Sigmoid colon (tissue), 7 donors: ENCODE data around the gene ASIP. TPM values are rescaled to one million over a fixed set of nuclear protein-coding genes. Genes with fewer than 3 reads are reported as not detected.
"Not testable (repeated sequence)": the region's sequence is repeated elsewhere in the genome, so short reads cannot be mapped to it uniquely, and the experiment has no call there.

ENCODE experiments used
- DNase-seq: peaks from one replicate; pipeline ENCODE4 v3.0.0-alpha.2; 2019
- H3K27ac ChIP-seq, 4 donors: fragments of 200-600 bp; sonication (generic); one replicate each; pipeline ENCODE4 v1.5.1; 2016 to 2019; ENCODE audit warnings: mild to moderate bottlenecking in 1 of 4
- H3K27me3 ChIP-seq, 3 donors: fragments of 200-600 bp; sonication (generic); one replicate each; pipeline ENCODE4 v1.5.1; 2019; ENCODE audit warnings: mild to moderate bottlenecking in 1 of 3
- H3K36me3 ChIP-seq, 4 donors: fragments of 200-600 bp; sonication (generic); one replicate each; pipeline ENCODE4 v1.5.1; 2016 to 2019
- H3K4me1 ChIP-seq, 4 donors: fragments of 200-600 bp; sonication (generic); one replicate each; pipeline ENCODE4 v1.5.1; 2017 to 2019
- H3K4me3 ChIP-seq, 4 donors: fragments of 200-600 bp; sonication (generic); one replicate each; pipeline ENCODE4 v1.5.1; 2017 to 2019; ENCODE audit warnings: mild to moderate bottlenecking in 2 of 4, moderate library complexity in 1 of 4
- H3K9me3 ChIP-seq, 4 donors: fragments of 200-600 bp in 3 of 4; sonication (generic) in 3 of 4; one replicate each; pipeline versions ENCODE4 v1.5.1 to v1.6.1; 2013 to 2019
- CTCF ChIP-seq, 4 experiments: fragments of 450-650 bp in 3 of 4; fragments of 200-600 bp in 1 of 4; IDR thresholded peaks; one replicate each; pipeline ENCODE4 v1.5.1; 2016 to 2019; ENCODE audit warnings: antibody characterized with exemption in 4 of 4, mild to moderate bottlenecking in 3 of 4, moderate library complexity in 2 of 4
- EP300 ChIP-seq, 4 donors: sonication (generic); formaldehyde crosslinking; IDR thresholded peaks; one replicate each; pipeline ENCODE4 v1.6.1; 2017; ENCODE audit warnings: antibody characterized with exemption in 4 of 4
- POLR2A ChIP-seq, 2 donors: fragments of 450-650 bp; IDR thresholded peaks; one replicate each; pipeline ENCODE4 v1.6.1; 2016; ENCODE audit warnings: antibody characterized with exemption in 2 of 2, mild to moderate bottlenecking in 2 of 2, moderate library complexity in 2 of 2
- POLR2AphosphoS5 ChIP-seq, 4 donors: sonication (generic); formaldehyde crosslinking; IDR thresholded peaks; one replicate each; pipeline ENCODE4 v1.6.1; 2017; ENCODE audit warnings: antibody characterized with exemption in 4 of 4
- WGBS, 2 donors: extraction: QIAGEN DNeasy Blood & Tissue Kit; methylation state at CpG; one replicate each; pipeline ENCODE4 v1.1.7; 2013; 5-methylcytosine and 5-hydroxymethylcytosine counted together
- intact Hi-C: fragments of 100-400 bp; cut with DNase I; formaldehyde crosslinking; loops from one replicate; pipeline ENCODE4 v1.15.1; 2023
- polyA plus RNA-seq, 3 donors: library from polyadenylated mRNA; stranded (reverse); fragments of 200-250 nt; gene quantifications; one replicate each; pipeline ENCODE4 v1.2.3, GENCODE V29; 2013
- total RNA-seq, 4 donors: library from RNA; depleted of rRNA; stranded (reverse); fragments of >200 nt; gene quantifications; one replicate each; pipeline ENCODE4 v1.1.0, GENCODE V29; 2016
- donor health status: healthy with polysubstance abuse.
- donor health status: Bipolar disorder and iron deficiency.
- donor health status: healthy.

The ASIP gene
- total and polyA plus RNA-seq, 7 donors, result 0.38 to 0.99 TPM; not detected in 5

GRCh38 chr20:34285450-34285849 is 44.2 kb downstream of the ASIP start:
- no peak for DNase-seq
- H3K36me3 ChIP-seq, result peaks cover 7 to 85% (median 53%) of the 10 kb centered on the region in 4 donors
- TF ChIP-seq POLR2AphosphoS5 (IDR thresholded peaks at IDR 0.05) (no peak), POLR2A (IDR thresholded peaks at IDR 0.05) (no peak), CTCF (IDR thresholded peaks at IDR 0.05) (no peak), EP300 (IDR thresholded peaks at IDR 0.05) (no peak)
- WGBS, 2 donors, result 96% methylated on average over 16 of the region's 16 CpGs
- H3K4me3 ChIP-seq, result no peak overlapping the region
- no peaks in the 10 kb centered on the region for H3K27me3 ChIP-seq
- intact Hi-C loops, result no loop called here
- H3K9me3 ChIP-seq, result no peaks in the 10 kb centered on the region
- H3K27ac ChIP-seq, result no peak overlapping the region
- no peaks in the 10 kb centered on the region for H3K4me1 ChIP-seq

- DNase-seq, intact Hi-C loops, H3K4me1 ChIP-seq, H3K9me3 ChIP-seq, H3K4me3 ChIP-seq, H3K27me3 ChIP-seq, H3K27ac ChIP-seq: not testable (repeated sequence)
- H3K36me3 ChIP-seq, result peaks cover 14 to 89% (median 62%) of the 10 kb centered on the region in 4 donors
- WGBS, 2 donors, result 98% methylated on average over 5 of the region's 5 CpGs
Observed at GRCh38 chr20:34287500-34287899, 46.3 kb downstream of the ASIP start.

- no peaks in the 10 kb centered on the region for H3K27me3 ChIP-seq
- TF ChIP-seq CTCF (IDR thresholded peaks at IDR 0.05), result no peak
- no peak for TF ChIP-seq POLR2AphosphoS5 (IDR thresholded peaks at IDR 0.05)
- no peak for TF ChIP-seq EP300 (IDR thresholded peaks at IDR 0.05)
- no peak for TF ChIP-seq POLR2A (IDR thresholded peaks at IDR 0.05)
- peaks cover 14 to 86% (median 42%) of the 10 kb centered on the region in 4 donors for H3K36me3 ChIP-seq
- no peak overlapping the region for H3K27ac ChIP-seq
- intact Hi-C loops, result no loop called here
- no peaks in the 10 kb centered on the region for H3K4me1 ChIP-seq
- no peaks in the 10 kb centered on the region for H3K9me3 ChIP-seq
- 97 to 98% methylated on average over 11 of the region's 11 CpGs for WGBS, 2 donors
- no peak overlapping the region for H3K4me3 ChIP-seq
- DNase-seq, result no peak
Observed at GRCh38 chr20:34290471-34290870, 49.2 kb downstream of the ASIP start.

- Histone ChIP-seq H3K27ac (no peak overlapping the region), H3K4me1 (no peaks in the 10 kb centered on the region), H3K9me3 (no peaks in the 10 kb centered on the region), H3K27me3 (no peaks in the 10 kb centered on the region), H3K36me3 (peaks cover 14 to 71% (median 39%) of the 10 kb centered on the region in 4 donors), H3K4me3 (no peak overlapping the region)
- 98 to 100% methylated on average over 3 of the region's 3 CpGs for WGBS, 2 donors
- intact Hi-C loops, result no loop called here
- TF ChIP-seq POLR2A (IDR thresholded peaks at IDR 0.05) (no peak), EP300 (IDR thresholded peaks at IDR 0.05) (no peak)
- DNase-seq, result no peak
Observed at GRCh38 chr20:34292496-34292895, 51.3 kb downstream of the ASIP start.

GRCh38 chr20:34293119-34293518 is 51.9 kb downstream of the ASIP start:
- TF ChIP-seq POLR2A (IDR thresholded peaks at IDR 0.05), result no peak
- TF ChIP-seq CTCF (IDR thresholded peaks at IDR 0.05), result no peak
- no peak for TF ChIP-seq EP300 (IDR thresholded peaks at IDR 0.05)
- no peak for TF ChIP-seq POLR2AphosphoS5 (IDR thresholded peaks at IDR 0.05)
- intact Hi-C loops, result no loop called here
- WGBS, 2 donors, result 95 to 96% methylated on average over 5 of the region's 5 CpGs
- Histone ChIP-seq H3K9me3 (no peaks in the 10 kb centered on the region), H3K4me3 (no peak overlapping the region), H3K27me3 (no peaks in the 10 kb centered on the region), H3K4me1 (no peaks in the 10 kb centered on the region), H3K27ac (no peak overlapping the region), H3K36me3 (peaks cover 14 to 65% (median 36%) of the 10 kb centered on the region in 4 donors)
- no peak for DNase-seq

GRCh38 chr20:34293589-34293988 is 52.4 kb downstream of the ASIP start:
- Histone ChIP-seq H3K4me1 (no peaks in the 10 kb centered on the region), H3K27me3 (no peaks in the 10 kb centered on the region), H3K36me3 (peaks cover 14 to 63% (median 33%) of the 10 kb centered on the region in 4 donors), H3K9me3 (no peaks in the 10 kb centered on the region), H3K4me3 (no peak overlapping the region), H3K27ac (no peak overlapping the region)
- TF ChIP-seq EP300 (IDR thresholded peaks at IDR 0.05) (no peak), POLR2AphosphoS5 (IDR thresholded peaks at IDR 0.05) (no peak), POLR2A (IDR thresholded peaks at IDR 0.05) (no peak), CTCF (IDR thresholded peaks at IDR 0.05) (no peak)
- intact Hi-C loops, result no loop called here
- 86% methylated on average over 7 of the region's 7 CpGs for WGBS, 2 donors
- DNase-seq, result no peak
